GM10266 (cell line): Measurements from ENCODE around the gene TMEM119.

Source experiments
- DNase-seq: peaks from one replicate; pipeline ENCODE4 v3.0.0; 2012; ENCODE audit errors: extremely low spot score
- CTCF ChIP-seq: IDR thresholded peaks from 2 replicates; pipeline ENCODE4 v1.5.1; 2012; ENCODE audit warnings: mild to moderate bottlenecking, low read depth; ENCODE audit not compliant: control insufficient read depth, insufficient read depth; ENCODE audit errors: missing control alignments

Gene TMEM119

GRCh38 chr12:108597559-108598471, at the start of gene TMEM119:
TMEM119 (minus strand) TSS chr12:108598084; CDS start chr12:108592383, 5,701 bp downstream.
- no peak for DNase-seq

GRCh38 chr12:108646600-108647579, 49.0 kb upstream of the TMEM119 start:
- no peak for TF ChIP-seq CTCF

More at GRCh38 chr12:108597559-108598471, at the start of gene TMEM119:
- TF ChIP-seq CTCF = no peak

DNA sequence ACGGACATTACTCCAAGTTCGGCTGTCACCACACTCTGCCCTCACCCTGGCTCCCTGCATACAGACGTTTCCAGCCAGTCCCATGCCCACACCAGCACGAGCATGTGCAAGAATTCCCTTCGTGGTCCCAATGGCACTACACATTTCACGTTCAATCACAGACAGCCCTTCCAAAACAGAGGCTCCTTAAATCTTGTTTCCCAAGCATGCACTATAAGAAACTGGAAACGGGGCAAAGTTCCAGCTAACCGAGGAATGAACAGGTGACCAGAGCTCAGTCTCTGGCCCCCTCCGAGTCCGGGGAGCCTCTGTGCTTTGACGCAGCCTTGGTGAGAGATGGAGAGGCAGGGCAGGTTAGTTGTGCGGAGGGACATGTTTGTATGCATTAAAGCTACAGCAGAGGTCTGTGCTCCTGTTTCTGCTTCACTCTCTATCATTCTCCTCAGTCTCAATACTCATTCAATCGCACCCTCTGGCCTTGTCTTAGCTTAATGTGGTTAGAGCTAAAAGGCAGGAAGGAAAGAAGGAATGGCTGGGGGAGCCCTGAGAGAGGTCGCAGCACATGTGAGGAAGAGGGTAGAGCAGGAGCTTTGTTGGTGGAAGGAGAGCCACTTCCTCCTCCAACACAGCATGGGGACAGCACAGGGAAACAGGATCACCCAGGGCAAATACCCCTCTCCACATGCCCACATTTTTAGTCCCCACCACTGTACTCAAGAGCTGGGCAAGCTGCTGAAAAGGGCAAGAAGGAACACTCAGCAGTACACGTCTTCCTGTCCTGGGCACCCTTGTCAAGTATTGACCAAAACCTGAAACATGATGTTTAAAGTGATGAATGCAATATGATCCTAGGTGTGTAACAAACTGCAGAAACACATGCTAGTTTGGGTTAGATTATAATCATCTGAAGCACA, 48.1 kb upstream of the TMEM119 start:
- no peak for DNase-seq
- no peak for TF ChIP-seq CTCF

More at GRCh38 chr12:108646600-108647579, 49.0 kb upstream of the TMEM119 start:
- no peak for DNase-seq

- DNase-seq = no peak
- TF ChIP-seq CTCF = no peak
Observed at GRCh38 chr12:108644811-108645120, 46.9 kb upstream of the TMEM119 start.

- TF ChIP-seq CTCF = no peak
- no peak for DNase-seq
Observed at GRCh38 chr12:108643941-108644810, 46.3 kb upstream of the TMEM119 start.
